Coronary artery (tissue), 2 donors: ENCODE results near the gene CADPS2.
"Not testable (repeated sequence)": the region's sequence is repeated elsewhere in the genome, so short reads cannot be mapped to it uniquely, and the experiment has no call there.

Source experiments
- DNase-seq: peaks from one replicate; pipeline ENCODE4 v3.0.0-alpha.2; 2017; ENCODE audit warnings: low spot score
- H3K27ac ChIP-seq, 2 donors: fragments of 200-600 bp; sonication (generic); one replicate each; pipeline ENCODE4 v1.5.1; 2016 to 2019
- H3K4me3 ChIP-seq: fragments of 200-600 bp; sonication (generic); 2 replicates; pipeline ENCODE4 v1.5.1; 2016; ENCODE audit warnings: mild to moderate bottlenecking, moderate library complexity
- CTCF ChIP-seq: fragments of 200-600 bp; sonication (generic); IDR thresholded peaks from one replicate; pipeline ENCODE4 v1.5.1; 2019; ENCODE audit warnings: antibody characterized with exemption

Gene CADPS2

GRCh38 chr7:122691569-122692235, 194.6 kb downstream of the CADPS2 start:
- DNase-seq, result no peak
- no peak for TF ChIP-seq CTCF
- Histone ChIP-seq H3K27ac (no peak overlapping the region), H3K4me3 (no peak overlapping the region)

GRCh38 chr7:122689346-122690109, 196.7 kb downstream of the CADPS2 start:
- no peak for DNase-seq
- no peak overlapping the region for H3K27ac ChIP-seq
- no peak overlapping the region for H3K4me3 ChIP-seq
- TF ChIP-seq CTCF, result no peak

GRCh38 chr7:122688400-122688998, 197.8 kb downstream of the CADPS2 start:
- no peak for DNase-seq
- TF ChIP-seq CTCF, result no peak
- Histone ChIP-seq H3K4me3 (no peak overlapping the region), H3K27ac (no peak overlapping the region)

- no peak for DNase-seq
- H3K4me3 ChIP-seq, result no peak overlapping the region
- no peak overlapping the region for H3K27ac ChIP-seq
- no peak for TF ChIP-seq CTCF
Measured at GRCh38 chr7:122686360-122686878, 199.8 kb downstream of the CADPS2 start.

- TF ChIP-seq CTCF, result no peak
- no peak for DNase-seq
- H3K27ac ChIP-seq, result no peak overlapping the region
- H3K4me3 ChIP-seq, result no peak overlapping the region
Measured at GRCh38 chr7:122684504-122684903, 201.8 kb downstream of the CADPS2 start.

- no peak for DNase-seq
- H3K27ac ChIP-seq, result no peak overlapping the region
Measured at GRCh38 chr7:122682815-122683550, 203.3 kb downstream of the CADPS2 start.

GRCh38 chr7:122681186-122681585, 205.1 kb downstream of the CADPS2 start:
- H3K27ac ChIP-seq, H3K4me3 ChIP-seq, DNase-seq: not testable (repeated sequence)

More at GRCh38 chr7:122682815-122683550, 203.3 kb downstream of the CADPS2 start:
- H3K4me3 ChIP-seq, result no peak overlapping the region
- no peak for TF ChIP-seq CTCF
